ENCODE data around the gene ELP4.
"Not testable (repeated sequence)": the region's sequence is repeated elsewhere in the genome, so short reads cannot be mapped to it uniquely, and the experiment has no call there.

ELP4 gene

GRCh38 chr11:31646216-31646615 lies 136.6 kb downstream of the ELP4 start:
- Mint-ChIP-seq H3K27me3 (no peaks in the 10 kb centered on the region), H3K9me3 (ENCODE audit: low read depth) (no peaks in the 10 kb centered on the region), H3K27ac (no peak overlapping the region), H3K36me3 (peaks cover 11% of the 10 kb centered on the region), H3K4me3 (no peak overlapping the region), H3K4me1 (ENCODE audit: low read depth) (no peaks in the 10 kb centered on the region)

GRCh38 chr11:31649129-31649966 lies 139.8 kb downstream of the ELP4 start:
- Mint-ChIP-seq H3K27me3 (no peaks in the 10 kb centered on the region), H3K27ac (no peak overlapping the region), H3K9me3 (ENCODE audit: low read depth) (no peaks in the 10 kb centered on the region), H3K4me1 (ENCODE audit: low read depth) (peaks cover 5% of the 10 kb centered on the region), H3K4me3 (no peak overlapping the region), H3K36me3 (peaks cover 17% of the 10 kb centered on the region)

- H3K9me3 Mint-ChIP-seq (ENCODE audit: low read depth) = no peaks in the 10 kb centered on the region
- H3K27ac Mint-ChIP-seq = no peak overlapping the region
- peaks cover 5% of the 10 kb centered on the region for H3K4me1 Mint-ChIP-seq (ENCODE audit: low read depth)
Measured at GRCh38 chr11:31651208-31651607, 141.6 kb downstream of the ELP4 start.

GRCh38 chr11:31651822-31652221 lies 142.3 kb downstream of the ELP4 start:
- H3K36me3 Mint-ChIP-seq = peaks cover 19% of the 10 kb centered on the region

More at GRCh38 chr11:31651208-31651607, 141.6 kb downstream of the ELP4 start:
- Mint-ChIP-seq H3K27me3 (no peaks in the 10 kb centered on the region), H3K36me3 (peaks cover 19% of the 10 kb centered on the region), H3K4me3 (no peak overlapping the region)

GRCh38 chr11:31652528-31652927 lies 143.0 kb downstream of the ELP4 start:
- no peaks in the 10 kb centered on the region for H3K27me3 Mint-ChIP-seq
- peaks cover 5% of the 10 kb centered on the region for H3K4me1 Mint-ChIP-seq (ENCODE audit: low read depth)
- no peak overlapping the region for H3K4me3 Mint-ChIP-seq
- H3K36me3 Mint-ChIP-seq = peaks cover 19% of the 10 kb centered on the region
- H3K27ac Mint-ChIP-seq = no peak overlapping the region
- H3K9me3 Mint-ChIP-seq (ENCODE audit: low read depth) = no peaks in the 10 kb centered on the region

More at GRCh38 chr11:31651822-31652221, 142.3 kb downstream of the ELP4 start:
- H3K27me3 Mint-ChIP-seq = no peaks in the 10 kb centered on the region
- H3K27ac Mint-ChIP-seq = no peak overlapping the region
- peaks cover 5% of the 10 kb centered on the region for H3K4me1 Mint-ChIP-seq (ENCODE audit: low read depth)
- H3K4me3 Mint-ChIP-seq = no peak overlapping the region
- no peaks in the 10 kb centered on the region for H3K9me3 Mint-ChIP-seq (ENCODE audit: low read depth)

- H3K4me3 Mint-ChIP-seq = no peak overlapping the region
- peaks cover 12% of the 10 kb centered on the region for H3K36me3 Mint-ChIP-seq
- no peak overlapping the region for H3K27ac Mint-ChIP-seq
- H3K4me1 Mint-ChIP-seq (ENCODE audit: low read depth) = peaks cover 5% of the 10 kb centered on the region
- H3K9me3 Mint-ChIP-seq (ENCODE audit: low read depth) = no peaks in the 10 kb centered on the region
- H3K27me3 Mint-ChIP-seq = no peaks in the 10 kb centered on the region
Measured at GRCh38 chr11:31655483-31655882, 145.9 kb downstream of the ELP4 start.

GRCh38 chr11:31656051-31656450 lies 146.5 kb downstream of the ELP4 start:
- Mint-ChIP-seq H3K9me3 (ENCODE audit: low read depth) (no peaks in the 10 kb centered on the region), H3K27me3 (no peaks in the 10 kb centered on the region), H3K27ac (no peak overlapping the region), H3K36me3 (peaks cover 9% of the 10 kb centered on the region), H3K4me1 (ENCODE audit: low read depth) (peaks cover 5% of the 10 kb centered on the region), H3K4me3 (no peak overlapping the region)

GRCh38 chr11:31657091-31657490 lies 147.5 kb downstream of the ELP4 start:
- peaks cover 3% of the 10 kb centered on the region for H3K4me1 Mint-ChIP-seq (ENCODE audit: low read depth)
- no peak overlapping the region for H3K27ac Mint-ChIP-seq
- peaks cover 2% of the 10 kb centered on the region for H3K36me3 Mint-ChIP-seq
- no peaks in the 10 kb centered on the region for H3K27me3 Mint-ChIP-seq
- H3K9me3 Mint-ChIP-seq (ENCODE audit: low read depth) = no peaks in the 10 kb centered on the region
- no peak overlapping the region for H3K4me3 Mint-ChIP-seq

- H3K27me3 Mint-ChIP-seq = no peaks in the 10 kb centered on the region
Measured at GRCh38 chr11:31664129-31664528, 154.6 kb downstream of the ELP4 start.

GRCh38 chr11:31664954-31665353 lies 155.4 kb downstream of the ELP4 start:
- Mint-ChIP-seq H3K4me1 (ENCODE audit: low read depth) (no peaks in the 10 kb centered on the region), H3K27ac (no peak overlapping the region), H3K9me3 (ENCODE audit: low read depth) (no peaks in the 10 kb centered on the region), H3K36me3 (peaks cover 6% of the 10 kb centered on the region), H3K4me3 (no peak overlapping the region), H3K27me3 (no peaks in the 10 kb centered on the region)

More at GRCh38 chr11:31664129-31664528, 154.6 kb downstream of the ELP4 start:
- Mint-ChIP-seq H3K27ac (no peak overlapping the region), H3K4me1 (ENCODE audit: low read depth) (no peaks in the 10 kb centered on the region), H3K4me3 (no peak overlapping the region), H3K36me3 (peaks cover 2% of the 10 kb centered on the region), H3K9me3 (ENCODE audit: low read depth) (no peaks in the 10 kb centered on the region)

- H3K27ac Mint-ChIP-seq = no peak overlapping the region
- H3K27me3 Mint-ChIP-seq = no peaks in the 10 kb centered on the region
- H3K9me3 Mint-ChIP-seq (ENCODE audit: low read depth) = peaks cover 5% of the 10 kb centered on the region
- no peaks in the 10 kb centered on the region for H3K4me1 Mint-ChIP-seq (ENCODE audit: low read depth)
- H3K4me3 Mint-ChIP-seq = no peak overlapping the region
- H3K36me3 Mint-ChIP-seq = peaks cover 23% of the 10 kb centered on the region
Measured at GRCh38 chr11:31671681-31672080, 162.1 kb downstream of the ELP4 start.

- H3K27me3 Mint-ChIP-seq; H3K9me3 Mint-ChIP-seq (ENCODE audit: low read depth); H3K27ac Mint-ChIP-seq; H3K4me1 Mint-ChIP-seq (ENCODE audit: low read depth); H3K4me3 Mint-ChIP-seq: not testable (repeated sequence)
- peaks cover 32% of the 10 kb centered on the region for H3K36me3 Mint-ChIP-seq
Measured at GRCh38 chr11:31673108-31673507, 163.5 kb downstream of the ELP4 start.

- peaks cover 8% of the 10 kb centered on the region for H3K9me3 Mint-ChIP-seq (ENCODE audit: low read depth)
- H3K4me3 Mint-ChIP-seq = no peak overlapping the region
- peaks cover 47% of the 10 kb centered on the region for H3K36me3 Mint-ChIP-seq
- no peaks in the 10 kb centered on the region for H3K27me3 Mint-ChIP-seq
- H3K27ac Mint-ChIP-seq = no peak overlapping the region
- H3K4me1 Mint-ChIP-seq (ENCODE audit: low read depth) = no peaks in the 10 kb centered on the region
Measured at GRCh38 chr11:31676280-31676982, 166.9 kb downstream of the ELP4 start.

- H3K27me3 Mint-ChIP-seq = no peaks in the 10 kb centered on the region
- no peak overlapping the region for H3K27ac Mint-ChIP-seq
- H3K4me1 Mint-ChIP-seq (ENCODE audit: low read depth) = no peaks in the 10 kb centered on the region
- H3K9me3 Mint-ChIP-seq (ENCODE audit: low read depth) = peaks cover 8% of the 10 kb centered on the region
- H3K36me3 Mint-ChIP-seq = peaks cover 43% of the 10 kb centered on the region
- H3K4me3 Mint-ChIP-seq = no peak overlapping the region
Measured at GRCh38 chr11:31680770-31681169, 171.2 kb downstream of the ELP4 start.

- Mint-ChIP-seq H3K4me1 (ENCODE audit: low read depth) (peaks cover 5% of the 10 kb centered on the region), H3K36me3 (peaks cover 11% of the 10 kb centered on the region), H3K27ac (no peak overlapping the region), H3K4me3 (no peak overlapping the region), H3K9me3 (ENCODE audit: low read depth) (no peaks in the 10 kb centered on the region), H3K27me3 (no peaks in the 10 kb centered on the region)
Measured at GRCh38 chr11:31687256-31687655, 177.7 kb downstream of the ELP4 start.
